KMS-11 (cell line): ENCODE measurements around the gene PEG3.

ENCODE experiments used
- H2AFZ ChIP-seq: fragments of 200-600 bp; sonication (generic); 2 replicates; pipeline ENCODE4 v1.6.1; 2016; ENCODE audit warnings: antibody characterized with exemption, mixed run types, low read depth
- H3K27ac ChIP-seq: fragments of 200-600 bp; sonication (generic); 2 replicates; pipeline ENCODE4 v1.6.1; 2016; ENCODE audit warnings: mild to moderate bottlenecking, mixed run types
- H3K27me3 ChIP-seq: fragments of 200-600 bp; sonication (generic); 2 replicates; pipeline ENCODE4 v1.6.1; 2017; ENCODE audit warnings: mild to moderate bottlenecking, low read depth, mixed run types, moderate library complexity; ENCODE audit not compliant: insufficient read depth
- H3K36me3 ChIP-seq: fragments of 200-600 bp; sonication (generic); 2 replicates; pipeline ENCODE4 v1.6.1; 2017; ENCODE audit warnings: mild to moderate bottlenecking, mixed run types; ENCODE audit not compliant: insufficient read depth
- H3K4me1 ChIP-seq: fragments of 200-600 bp; sonication (generic); 2 replicates; pipeline ENCODE4 v1.6.1; 2016; ENCODE audit warnings: mild to moderate bottlenecking, low read depth, mixed run types; ENCODE audit not compliant: poor library complexity, severe bottlenecking
- H3K4me2 ChIP-seq: fragments of 200-600 bp; sonication (generic); 2 replicates; pipeline ENCODE4 v1.7.0; 2016; ENCODE audit warnings: mild to moderate bottlenecking, mixed run types
- H3K4me3 ChIP-seq: fragments of 200-600 bp; sonication (generic); IDR thresholded peaks from 2 replicates; pipeline ENCODE4 v1.6.1; 2017; ENCODE audit warnings: low read depth, low read length, mixed read lengths; ENCODE audit not compliant: insufficient read depth
- H3K79me2 ChIP-seq: fragments of 200-600 bp; sonication (generic); 2 replicates; pipeline ENCODE4 v1.6.1; 2016; ENCODE audit warnings: low read depth, mixed run types; ENCODE audit not compliant: insufficient read depth
- H3K9ac ChIP-seq: fragments of 200-600 bp; sonication (generic); 2 replicates; pipeline ENCODE4 v1.6.1; 2016; ENCODE audit warnings: mild to moderate bottlenecking, mixed run types
- H4K20me1 ChIP-seq: fragments of 200-600 bp; sonication (generic); 2 replicates; pipeline ENCODE4 v1.6.1; 2016; ENCODE audit warnings: mild to moderate bottlenecking, mixed run types; ENCODE audit not compliant: insufficient read depth
- CTCF ChIP-seq: fragments of 200-600 bp; sonication (generic); conservative IDR thresholded peaks from 2 replicates; pipeline ENCODE4 v1.6.1; 2017; ENCODE audit warnings: low read depth, mild to moderate bottlenecking, antibody characterized with exemption, low read length, moderate library complexity, mixed read lengths

The PEG3 gene

DNA sequence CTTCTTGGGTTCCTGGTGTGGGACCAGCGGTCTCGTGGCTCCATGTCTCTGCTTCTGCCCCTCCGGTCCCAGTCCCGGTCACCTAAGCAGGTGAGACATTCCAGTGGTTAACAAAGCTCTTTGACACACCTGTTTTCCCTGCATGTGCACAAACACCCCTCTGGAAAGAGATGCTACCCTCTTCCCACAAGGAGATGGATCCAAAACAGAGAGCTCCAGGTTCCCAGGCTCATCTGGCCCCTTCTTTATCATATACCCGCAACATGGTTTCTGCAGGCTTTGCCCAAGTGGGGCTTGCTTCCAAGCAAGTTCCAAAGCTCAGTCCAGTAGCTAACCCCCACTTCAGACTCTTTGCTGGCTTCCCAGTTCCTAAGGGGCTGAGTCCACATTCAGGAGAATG is 17.8 kb downstream of the PEG3 start:
- no peak for TF ChIP-seq CTCF
- H3K79me2 ChIP-seq = no peaks in the 10 kb centered on the region
- no peaks in the 10 kb centered on the region for H3K4me1 ChIP-seq
- H3K4me3 ChIP-seq = no peak overlapping the region
- no peak overlapping the region for H3K27ac ChIP-seq
- no peak overlapping the region for H3K4me2 ChIP-seq
- no peak overlapping the region for H3K9ac ChIP-seq
- H3K27me3 ChIP-seq = no peaks in the 10 kb centered on the region
- no peak overlapping the region for H2AFZ ChIP-seq
- H4K20me1 ChIP-seq = no peaks in the 10 kb centered on the region
- H3K36me3 ChIP-seq = no peaks in the 10 kb centered on the region

DNA sequence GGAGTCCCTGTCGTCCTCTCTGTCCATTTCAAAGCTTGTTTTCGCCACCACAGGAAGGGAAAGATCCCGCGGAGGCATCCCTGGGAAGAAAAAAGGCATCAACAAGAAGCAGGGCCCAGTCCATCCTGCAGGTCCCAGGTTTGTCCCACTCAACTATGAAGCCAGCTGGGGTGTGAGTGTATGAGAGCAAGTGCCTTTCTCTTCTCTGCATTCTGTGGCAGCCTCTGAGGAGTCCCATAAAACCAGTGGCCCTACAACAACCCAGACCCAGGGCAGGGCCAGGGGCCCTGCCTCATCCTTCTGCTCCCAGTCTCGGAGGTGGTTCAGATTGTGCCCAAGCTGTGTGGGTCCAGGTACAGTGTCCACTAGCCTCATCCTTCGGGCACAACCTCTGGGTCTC is 18.9 kb downstream of the PEG3 start:
- no peaks in the 10 kb centered on the region for H4K20me1 ChIP-seq
- H2AFZ ChIP-seq = no peak overlapping the region
- H3K79me2 ChIP-seq = no peaks in the 10 kb centered on the region
- no peaks in the 10 kb centered on the region for H3K4me1 ChIP-seq
- H3K36me3 ChIP-seq = no peaks in the 10 kb centered on the region
- H3K4me2 ChIP-seq = no peak overlapping the region
- H3K4me3 ChIP-seq = no peak overlapping the region
- H3K27ac ChIP-seq = no peak overlapping the region
- TF ChIP-seq CTCF = no peak
- no peaks in the 10 kb centered on the region; the same call in 1 of the 2 replicates for H3K27me3 ChIP-seq
- H3K9ac ChIP-seq = no peak overlapping the region

DNA sequence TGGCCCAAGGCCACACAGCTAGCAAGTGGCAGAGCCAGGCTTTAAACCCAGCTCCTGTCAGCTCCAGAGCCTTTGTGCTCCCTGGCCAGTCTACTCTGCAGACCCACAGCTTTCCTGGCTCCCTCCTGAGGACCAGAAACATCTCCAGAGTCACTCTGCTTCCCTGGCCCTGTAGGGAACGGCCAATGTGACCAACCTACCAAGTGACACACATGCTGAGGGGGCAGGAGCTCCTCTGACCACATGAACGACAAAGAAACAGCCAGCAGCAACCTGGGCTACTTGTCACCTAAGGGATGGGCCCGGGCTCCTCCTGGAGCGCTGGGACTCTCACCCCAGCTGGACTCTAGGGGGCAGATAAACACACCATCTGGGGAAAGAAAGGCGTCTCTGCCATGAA is 19.3 kb downstream of the PEG3 start:
- no peaks in the 10 kb centered on the region for H4K20me1 ChIP-seq
- H3K9ac ChIP-seq = no peak overlapping the region
- H3K36me3 ChIP-seq = no peaks in the 10 kb centered on the region
- H3K4me2 ChIP-seq = no peak overlapping the region
- no peak overlapping the region for H2AFZ ChIP-seq
- TF ChIP-seq CTCF = no peak
- H3K4me3 ChIP-seq = no peak overlapping the region
- H3K27me3 ChIP-seq = no peaks in the 10 kb centered on the region; the same call in 1 of the 2 replicates
- H3K4me1 ChIP-seq = no peaks in the 10 kb centered on the region
- no peaks in the 10 kb centered on the region for H3K79me2 ChIP-seq
- no peak overlapping the region for H3K27ac ChIP-seq

- no peak overlapping the region for H2AFZ ChIP-seq
- no peaks in the 10 kb centered on the region for H3K4me1 ChIP-seq
- no peaks in the 10 kb centered on the region; the same call in 1 of the 2 replicates for H3K27me3 ChIP-seq
- no peak overlapping the region for H3K4me3 ChIP-seq
- no peak overlapping the region for H3K27ac ChIP-seq
- H4K20me1 ChIP-seq = no peaks in the 10 kb centered on the region
- H3K4me2 ChIP-seq = no peak overlapping the region
- no peak overlapping the region for H3K9ac ChIP-seq
- no peaks in the 10 kb centered on the region for H3K79me2 ChIP-seq
- no peak for TF ChIP-seq CTCF
- H3K36me3 ChIP-seq = no peaks in the 10 kb centered on the region
Measured at GRCh38 chr19:56819166-56819565, 21.4 kb downstream of the PEG3 start.
